ENCODE measurements around the gene WNT10A. TPM values are rescaled to one million over a fixed set of nuclear protein-coding genes. Genes with fewer than 3 reads are reported as not detected.
A peak's percentile ranks its signal among the peaks of the same experiment; 100 is the strongest.

Gene WNT10A
- total and polyA plus RNA-seq, 2 of the 8 experiments (the other 6 are each of a cell fraction or from before 2014, with no cell fraction given), result 0.05 TPM; not detected in 1

- Histone ChIP-seq H3K79me1 (ENCODE audit: low read depth, low read length) (no peaks in the 10 kb centered on the region), H4K20me1 (replicated peaks in 1 of 2; ENCODE audit: control insufficient read depth in 1 of 2, insufficient read depth in 2 of 2, low read length in 2 of 2) (peaks cover 3 to 8% of the 10 kb centered on the region in 2 experiments), H3K4ac (replicated peaks; ENCODE audit: insufficient read length, low read depth, low read length) (no peak overlapping the region), H2AK5ac (ENCODE audit: low read depth, low read length) (no peak overlapping the region), H3K4me1 (replicated peaks in 1 of 4; ENCODE audit: control insufficient read depth in 3 of 4, insufficient read depth in 4 of 4, low read length in 3 of 4) (peaks cover 3 to 35% (median 13%) of the 10 kb centered on the region in 4 experiments), H3K27me3 (replicated peaks in 1 of 4; ENCODE audit: control insufficient read depth in 3 of 4, extremely low read depth in 1 of 4, insufficient read depth in 3 of 4, low read length in 3 of 4) (peaks cover 64 to 81% (median 72%) of the 10 kb centered on the region in 4 experiments), H4K5ac (ENCODE audit: insufficient read length, low read depth, low read length) (no peak overlapping the region), H3K56ac (replicated peaks; ENCODE audit: insufficient read length, low read depth, low read length) (no peak overlapping the region), H2AFZ (ENCODE audit: low read length) (no peak overlapping the region), H3K4me3 (ENCODE audit: extremely low read depth in 1 of 4, insufficient read depth in 2 of 4, low read depth in 3 of 4, low read length in 4 of 4) (peak overlapping the region in 1 of 4 experiments; percentile 54; a peak in 2 of 8 replicates), H4K8ac (ENCODE audit: extremely low read depth, insufficient read depth, low read length) (no peak overlapping the region), H3K9ac (replicated peaks in 1 of 4; ENCODE audit: extremely low read depth in 1 of 4, low read depth in 3 of 4, low read length in 3 of 4) (no peak overlapping the region), H3K23me2 (ENCODE audit: low read depth, low read length) (no peaks in the 10 kb centered on the region), H2BK15ac (ENCODE audit: low read length) (no peak overlapping the region), H2BK20ac (ENCODE audit: low read length) (no peak overlapping the region), H3K36me3 (ENCODE audit: control insufficient read depth in 2 of 4, insufficient read depth in 4 of 4, low read length in 3 of 4) (no peaks in the 10 kb centered on the region), H3K23ac (ENCODE audit: insufficient read length) (no peak overlapping the region), H4K91ac (replicated peaks; ENCODE audit: insufficient read length, low read length) (no peak overlapping the region), H3K14ac (ENCODE audit: insufficient read length) (no peak overlapping the region), H2BK12ac (ENCODE audit: low read depth, low read length) (no peak overlapping the region), H3K27ac (ENCODE audit: low read depth, low read length) (no peak overlapping the region), H3K18ac (ENCODE audit: extremely low read depth, low read length) (no peak overlapping the region), H2BK5ac (ENCODE audit: low read depth, low read length) (no peak overlapping the region), H3K79me2 (ENCODE audit: control insufficient read depth in 1 of 2, insufficient read depth in 2 of 2, low read length in 2 of 2) (no peaks in the 10 kb centered on the region), H3K4me2 (ENCODE audit: insufficient read depth in 1 of 2, low read depth in 2 of 2, low read length in 2 of 2) (peak overlapping the region in 1 of 2 experiments; percentile 62; a peak in 3 of 4 replicates), H3K9me3 (ENCODE audit: insufficient read depth in 2 of 2, low read depth in 1 of 2, low read length in 1 of 2) (no peaks in the 10 kb centered on the region; a peak in 1 of 4 replicates), H2BK120ac (replicated peaks; ENCODE audit: low read depth, low read length) (no peak overlapping the region)
- ChIA-PET POLR2A (ENCODE audit: partially characterized antibody) (interaction anchor here (0.9 to 1.9 kb wide), 7 partner anchors 10 to 30 kb away, joined by 3 to 10 read pairs (median 4); no protein-coding TSS in a partner anchor), CTCF (ENCODE audit: partially characterized antibody) (interaction anchor here (0.6 to 17.9 kb wide), 37 partner anchors 10 to 681 kb away, joined by 3 to 783 read pairs (median 4); partner anchors contain the start of genes ARPC2, CDK5R2 and WNT10A)
- 11% methylated on average over 45 of the region's 52 CpGs; no CpG with 5 or more reads in 1 of the 2 experiments for WGBS, 2 experiments (ENCODE audit: extremely low coverage in 1 of 2, insufficient coverage in 1 of 2, insufficient read length in 1 of 2, insufficient replicate concordance in 2 of 2, low coverage in 1 of 2, low lambda C conversion rate in 2 of 2, missing lambda C conversion rate in 1 of 2)
- FAIRE-seq (no peak), DNase-seq (ENCODE audit: low read depth in 1 of 2, low spot score in 2 of 2) (peak; percentile 68 to 99)
- TF ChIP-seq TEAD4 (IDR thresholded peaks at IDR 0.05; ENCODE audit: low read depth, low read length) (no peak), HDAC6 (IDR thresholded peaks at IDR 0.05; ENCODE audit: low read depth, low read length) (no peak), JUND (IDR thresholded peaks at IDR 0.05; ENCODE audit: low read length) (peak; percentile 10; the same call in 1 of the 2 replicates), PHF8 (conservative IDR thresholded peaks at IDR 0.05; ENCODE audit: low read depth, low read length) (no peak), JUN (IDR thresholded peaks at IDR 0.05; ENCODE audit: low read depth, low read length) (0 out of 2 replicates have a peak, but pooled peaks have one; percentile 17), E2F6 (IDR thresholded peaks at IDR 0.05) (peak; percentile 85), EP300 (IDR thresholded peaks at IDR 0.05; ENCODE audit: borderline replicate concordance in 1 of 2, low read depth in 2 of 2, low read length in 2 of 2) (no peak), GABPA (IDR thresholded peaks at IDR 0.05; ENCODE audit: borderline replicate concordance, insufficient read depth, low read length) (0 out of 2 replicates have a peak, but pooled peaks have one; percentile 22), HDAC2 (IDR thresholded peaks at IDR 0.05; ENCODE audit: borderline replicate concordance in 1 of 2, low read depth in 2 of 2, low read length in 2 of 2) (no peak), NRF1 (IDR thresholded peaks at IDR 0.05; ENCODE audit: low read depth, low read length) (no peak)
These were observed 17.6 kb downstream of the WNT10A start for GRCh38 chr2:218898109-218898878.

All from H1 (cell line).